ENCODE results near the gene PTTG1IP.

PTTG1IP gene

DNA sequence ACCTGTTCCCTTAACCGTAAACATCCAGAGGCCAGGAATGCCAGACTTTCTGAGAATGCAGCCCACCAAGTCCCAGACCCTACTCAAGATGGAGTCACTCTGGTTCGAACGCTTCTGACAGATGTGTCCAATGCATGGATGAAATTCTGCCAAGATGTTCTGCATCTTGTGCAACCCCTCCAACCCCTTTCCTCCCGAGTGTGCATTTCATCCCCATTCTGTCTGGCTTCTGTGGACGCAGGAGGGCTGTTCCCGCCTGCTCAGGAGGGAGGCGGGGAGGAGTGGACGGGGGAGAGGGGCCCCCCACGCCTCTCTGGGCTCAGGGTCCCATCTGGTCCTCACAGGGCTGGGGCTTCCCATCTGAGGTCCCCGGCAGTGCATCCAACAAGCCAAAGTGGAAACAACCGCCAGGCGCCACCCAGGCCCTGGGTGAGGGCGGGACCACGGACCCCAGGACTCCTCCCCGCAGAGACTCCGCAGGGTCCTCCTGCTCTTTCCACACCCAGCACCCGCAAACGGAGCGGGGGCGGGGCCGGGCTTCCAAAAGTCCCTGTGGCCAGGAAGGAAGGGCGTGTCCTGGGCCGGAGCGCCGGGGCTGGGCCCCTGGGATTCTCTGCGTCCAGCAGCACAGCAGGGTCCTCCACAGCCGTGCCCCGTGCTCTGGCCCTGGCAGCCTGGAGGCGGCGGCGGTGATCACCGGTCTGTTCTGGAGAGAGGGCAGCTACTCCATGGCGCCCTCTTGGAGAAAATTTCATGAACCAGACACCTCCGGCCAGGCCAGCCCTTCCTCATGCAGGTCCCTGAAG is 27.9 kb downstream of the PTTG1IP start:
- Histone ChIP-seq H3K4me3 (ENCODE audit: low read length) (no peak overlapping the region), H3K79me1 (ENCODE audit: low read length) (no peaks in the 10 kb centered on the region), H3K4me1 (ENCODE audit: control insufficient read depth, low read depth, low read length) (no peaks in the 10 kb centered on the region), H2AK5ac (ENCODE audit: low read length) (no peak overlapping the region), H3K27ac (ENCODE audit: low read depth, low read length) (no peak overlapping the region), H3K18ac (ENCODE audit: low read length) (peak overlapping the region; percentile 8), H2BK15ac (replicated peaks; ENCODE audit: low read depth) (no peak overlapping the region), H4K5ac (ENCODE audit: low read length) (no peak overlapping the region), H3K36me3 (ENCODE audit: control insufficient read depth, insufficient read depth, low read length) (peaks cover 5% of the 10 kb centered on the region), H3K27me3 (ENCODE audit: insufficient read depth, low read length, poor library complexity) (no peaks in the 10 kb centered on the region), H4K8ac (ENCODE audit: low read depth, low read length) (no peak overlapping the region), H3K4ac (ENCODE audit: low read depth, low read length) (no peak overlapping the region), H2BK5ac (ENCODE audit: low read length) (no peak overlapping the region), H3K23ac (ENCODE audit: low read length) (no peak overlapping the region), H3K79me2 (ENCODE audit: control insufficient read depth, insufficient read depth, low read length) (no peaks in the 10 kb centered on the region), H2BK120ac (ENCODE audit: low read depth, low read length) (no peak overlapping the region), H3K56ac (ENCODE audit: low read length) (peak overlapping the region; percentile 73), H3K4me2 (ENCODE audit: low read length) (peak overlapping the region; percentile 32), H3K9ac (ENCODE audit: low read length) (peak overlapping the region; percentile 55)
- peak; percentile 87 for DNase-seq
- WGBS (ENCODE audit: extremely low coverage, insufficient coverage, low lambda C conversion rate), result no CpG with 5 or more reads among the region's 34 CpGs

DNA sequence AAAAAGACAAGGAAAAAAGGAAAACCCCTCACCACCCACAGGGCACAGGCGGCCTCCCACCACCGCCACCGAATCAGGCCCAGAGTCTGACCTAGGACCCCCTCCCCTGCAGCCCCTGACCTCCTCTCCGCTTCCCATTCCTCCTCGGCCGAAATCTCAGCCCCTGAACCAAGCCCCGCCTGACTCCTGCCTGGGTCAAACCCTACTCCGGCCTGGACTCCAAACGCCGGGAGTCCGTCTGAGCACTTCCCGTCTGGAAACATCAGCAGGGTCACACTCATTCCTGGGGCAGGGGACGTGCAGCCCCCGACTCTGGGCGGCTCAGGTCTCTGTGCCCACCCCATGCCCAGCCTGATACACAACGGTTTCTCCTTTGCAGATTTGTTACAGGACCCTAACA is 29.2 kb downstream of the PTTG1IP start:
- H3K56ac ChIP-seq (ENCODE audit: low read length), result peak overlapping the region; percentile 52
- H3K79me1 ChIP-seq (ENCODE audit: low read length), result no peaks in the 10 kb centered on the region
- H2BK15ac ChIP-seq (replicated peaks; ENCODE audit: low read depth), result no peak overlapping the region
- no peaks in the 10 kb centered on the region for H3K27me3 ChIP-seq (ENCODE audit: insufficient read depth, low read length, poor library complexity)
- peak overlapping the region; percentile 13 for H3K4me2 ChIP-seq (ENCODE audit: low read length)
- no peak overlapping the region for H4K5ac ChIP-seq (ENCODE audit: low read length)
- H2BK120ac ChIP-seq (ENCODE audit: low read depth, low read length), result no peak overlapping the region
- H3K18ac ChIP-seq (ENCODE audit: low read length), result no peak overlapping the region
- no peak for DNase-seq
- H3K23ac ChIP-seq (ENCODE audit: low read length), result no peak overlapping the region
- no peak overlapping the region for H3K27ac ChIP-seq (ENCODE audit: low read depth, low read length)
- H3K36me3 ChIP-seq (ENCODE audit: control insufficient read depth, insufficient read depth, low read length), result peaks cover 2% of the 10 kb centered on the region
- no peak overlapping the region for H4K8ac ChIP-seq (ENCODE audit: low read depth, low read length)
- no peak overlapping the region for H2BK5ac ChIP-seq (ENCODE audit: low read length)
- peak overlapping the region; percentile 38 for H3K4ac ChIP-seq (ENCODE audit: low read depth, low read length)
- WGBS (ENCODE audit: extremely low coverage, insufficient coverage, low lambda C conversion rate), result no CpG with 5 or more reads among the region's 16 CpGs
- H2AK5ac ChIP-seq (ENCODE audit: low read length), result no peak overlapping the region
- no peaks in the 10 kb centered on the region for H3K4me1 ChIP-seq (ENCODE audit: control insufficient read depth, low read depth, low read length)
- no peaks in the 10 kb centered on the region for H3K79me2 ChIP-seq (ENCODE audit: control insufficient read depth, insufficient read depth, low read length)
- H3K9ac ChIP-seq (ENCODE audit: low read length), result peak overlapping the region; percentile 41
- no peak overlapping the region for H3K4me3 ChIP-seq (ENCODE audit: low read length)

GRCh38 chr21:44842721-44843445 is 30.6 kb downstream of the PTTG1IP start:
- Histone ChIP-seq H2BK120ac (ENCODE audit: low read depth, low read length) (no peak overlapping the region), H3K79me2 (ENCODE audit: control insufficient read depth, insufficient read depth, low read length) (no peaks in the 10 kb centered on the region), H2BK5ac (ENCODE audit: low read length) (no peak overlapping the region)

DNA sequence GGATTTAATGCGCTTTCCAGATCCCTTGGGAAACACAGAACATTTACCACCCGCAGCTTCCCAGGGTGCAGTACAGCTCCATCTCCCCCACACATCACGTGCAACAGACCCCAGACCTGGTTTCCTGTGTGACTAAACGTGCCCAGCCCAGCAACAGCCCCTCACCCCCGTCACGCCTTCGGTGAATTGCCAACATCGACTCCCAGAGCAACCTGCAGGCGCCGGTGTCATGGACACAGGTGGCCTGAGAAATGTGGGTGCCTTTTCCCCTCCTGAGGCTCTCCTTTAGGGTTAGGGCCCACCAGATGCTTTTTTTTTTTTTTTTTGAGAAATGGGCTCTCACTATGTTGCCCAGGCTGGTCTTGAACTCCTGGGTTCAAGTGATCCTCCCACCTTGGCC is 31.4 kb downstream of the PTTG1IP start:
- no peaks in the 10 kb centered on the region for H3K4me1 ChIP-seq (ENCODE audit: control insufficient read depth, low read depth, low read length)
- H3K27ac ChIP-seq (ENCODE audit: low read depth, low read length), result no peak overlapping the region
- no peak overlapping the region for H3K23ac ChIP-seq (ENCODE audit: low read length)
- H3K9ac ChIP-seq (ENCODE audit: low read length), result no peak overlapping the region
- H2BK120ac ChIP-seq (ENCODE audit: low read depth, low read length), result no peak overlapping the region
- H3K4ac ChIP-seq (ENCODE audit: low read depth, low read length), result no peak overlapping the region
- no peak overlapping the region for H3K4me3 ChIP-seq (ENCODE audit: low read length)
- H2BK15ac ChIP-seq (replicated peaks; ENCODE audit: low read depth), result no peak overlapping the region
- H4K5ac ChIP-seq (ENCODE audit: low read length), result no peak overlapping the region
- no peak overlapping the region for H3K18ac ChIP-seq (ENCODE audit: low read length)
- DNase-seq, result no peak
- H3K4me2 ChIP-seq (ENCODE audit: low read length), result no peak overlapping the region
- no peaks in the 10 kb centered on the region for H3K27me3 ChIP-seq (ENCODE audit: insufficient read depth, low read length, poor library complexity)
- H2AK5ac ChIP-seq (ENCODE audit: low read length), result no peak overlapping the region
- no peaks in the 10 kb centered on the region for H3K36me3 ChIP-seq (ENCODE audit: control insufficient read depth, insufficient read depth, low read length)
- H3K79me2 ChIP-seq (ENCODE audit: control insufficient read depth, insufficient read depth, low read length), result no peaks in the 10 kb centered on the region
- no peak overlapping the region for H2BK5ac ChIP-seq (ENCODE audit: low read length)
- no peaks in the 10 kb centered on the region for H3K79me1 ChIP-seq (ENCODE audit: low read length)
- H4K8ac ChIP-seq (ENCODE audit: low read depth, low read length), result no peak overlapping the region
- no peak overlapping the region for H3K56ac ChIP-seq (ENCODE audit: low read length)
- WGBS (ENCODE audit: extremely low coverage, insufficient coverage, low lambda C conversion rate), result no CpG with 5 or more reads among the region's 10 CpGs

More at GRCh38 chr21:44842721-44843445, 30.6 kb downstream of the PTTG1IP start:
- H4K5ac ChIP-seq (ENCODE audit: low read length), result no peak overlapping the region
- H3K9ac ChIP-seq (ENCODE audit: low read length), result no peak overlapping the region
- no peaks in the 10 kb centered on the region for H3K4me1 ChIP-seq (ENCODE audit: control insufficient read depth, low read depth, low read length)
- no CpG with 5 or more reads among the region's 23 CpGs for WGBS (ENCODE audit: extremely low coverage, insufficient coverage, low lambda C conversion rate)
- no peak overlapping the region for H3K4me3 ChIP-seq (ENCODE audit: low read length)
- no peak overlapping the region for H3K56ac ChIP-seq (ENCODE audit: low read length)
- no peak overlapping the region for H3K23ac ChIP-seq (ENCODE audit: low read length)
- no peaks in the 10 kb centered on the region for H3K79me1 ChIP-seq (ENCODE audit: low read length)
- H3K18ac ChIP-seq (ENCODE audit: low read length), result no peak overlapping the region
- no peak overlapping the region for H4K8ac ChIP-seq (ENCODE audit: low read depth, low read length)
- DNase-seq, result no peak
- H3K36me3 ChIP-seq (ENCODE audit: control insufficient read depth, insufficient read depth, low read length), result no peaks in the 10 kb centered on the region
- H2AK5ac ChIP-seq (ENCODE audit: low read length), result no peak overlapping the region
- H2BK15ac ChIP-seq (replicated peaks; ENCODE audit: low read depth), result no peak overlapping the region
- no peak overlapping the region for H3K4ac ChIP-seq (ENCODE audit: low read depth, low read length)
- no peak overlapping the region for H3K27ac ChIP-seq (ENCODE audit: low read depth, low read length)
- no peak overlapping the region for H3K4me2 ChIP-seq (ENCODE audit: low read length)
- H3K27me3 ChIP-seq (ENCODE audit: insufficient read depth, low read length, poor library complexity), result no peaks in the 10 kb centered on the region

DNA sequence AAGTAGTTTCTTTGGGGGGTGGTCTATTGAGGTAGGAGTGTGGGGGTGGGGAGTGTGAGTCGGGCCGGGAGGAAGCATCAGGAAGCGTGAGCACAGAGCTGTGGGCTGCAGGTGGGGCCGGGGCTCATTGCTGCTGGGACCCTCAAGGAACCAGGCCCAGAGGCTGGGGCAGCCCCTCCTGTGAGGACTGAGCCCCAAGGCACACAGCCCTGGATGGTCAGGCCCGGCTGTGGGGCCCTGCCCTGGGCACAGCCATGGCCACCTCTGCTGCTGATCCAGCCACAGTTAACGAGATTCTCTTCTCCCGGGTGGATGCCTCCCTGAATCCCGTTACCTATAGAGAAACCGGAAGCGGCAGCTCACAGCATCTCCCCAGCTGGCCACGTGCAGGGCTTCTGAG is 32.7 kb downstream of the PTTG1IP start:
- H2BK5ac ChIP-seq (ENCODE audit: low read length), result no peak overlapping the region

More for the DNA sequence above, 32.7 kb downstream of the PTTG1IP start:
- Histone ChIP-seq H3K4me3 (ENCODE audit: low read length) (no peak overlapping the region), H2BK15ac (replicated peaks; ENCODE audit: low read depth) (no peak overlapping the region), H3K4me2 (ENCODE audit: low read length) (no peak overlapping the region), H2AK5ac (ENCODE audit: low read length) (no peak overlapping the region), H3K18ac (ENCODE audit: low read length) (no peak overlapping the region), H3K4me1 (ENCODE audit: control insufficient read depth, low read depth, low read length) (no peaks in the 10 kb centered on the region), H4K8ac (ENCODE audit: low read depth, low read length) (no peak overlapping the region), H3K79me2 (ENCODE audit: control insufficient read depth, insufficient read depth, low read length) (no peaks in the 10 kb centered on the region), H3K56ac (ENCODE audit: low read length) (no peak overlapping the region), H3K36me3 (ENCODE audit: control insufficient read depth, insufficient read depth, low read length) (no peaks in the 10 kb centered on the region), H4K5ac (ENCODE audit: low read length) (no peak overlapping the region), H3K4ac (ENCODE audit: low read depth, low read length) (no peak overlapping the region), H3K9ac (ENCODE audit: low read length) (no peak overlapping the region), H2BK120ac (ENCODE audit: low read depth, low read length) (no peak overlapping the region), H3K23ac (ENCODE audit: low read length) (no peak overlapping the region), H3K27ac (ENCODE audit: low read depth, low read length) (no peak overlapping the region), H3K79me1 (ENCODE audit: low read length) (no peaks in the 10 kb centered on the region), H3K27me3 (ENCODE audit: insufficient read depth, low read length, poor library complexity) (no peaks in the 10 kb centered on the region)
- no CpG with 5 or more reads among the region's 11 CpGs for WGBS (ENCODE audit: extremely low coverage, insufficient coverage, low lambda C conversion rate)
- DNase-seq, result no peak
